GM12891 (cell line): Measurements from ENCODE around the gene CLVS2.

Source experiments
- DNase-seq: peaks from one replicate; pipeline ENCODE4 v3.0.0; 2011; ENCODE audit warnings: low spot score; ENCODE audit not compliant: insufficient read length
- FAIRE-seq: peaks from 2 replicates; lab custom pipeline; 2011; peaks lifted over from hg19 to GRCh38; lab: Jason Lieb, UNC
- PAX5 ChIP-seq: IDR thresholded peaks from 2 replicates; pipeline ENCODE4 v1.6.1; 2011; ENCODE audit warnings: low read length, moderate library complexity, mild to moderate bottlenecking; ENCODE audit not compliant: insufficient read depth, severe bottlenecking
- POLR2A ChIP-seq: IDR thresholded peaks from 2 replicates; pipeline ENCODE4 v1.6.1; 2011; ENCODE audit warnings: low read depth, low read length, control low read depth
- POLR2AphosphoS5 ChIP-seq: IDR thresholded peaks from 2 replicates; pipeline ENCODE4 v1.6.1; 2011; ENCODE audit warnings: low read depth, low read length, control low read depth
- POU2F2 ChIP-seq: IDR thresholded peaks from 2 replicates; pipeline ENCODE4 v1.6.1; 2011; ENCODE audit warnings: low read depth, mild to moderate bottlenecking, control low read depth, low read length, moderate library complexity
- SPI1 ChIP-seq: IDR thresholded peaks from 2 replicates; pipeline ENCODE4 v1.6.1; 2011; ENCODE audit warnings: low read depth, low read length, control low read depth
- TAF1 ChIP-seq: IDR thresholded peaks from 2 replicates; pipeline ENCODE4 v1.6.1; 2011; ENCODE audit warnings: low read depth, low read length, control low read depth

Gene CLVS2

DNA sequence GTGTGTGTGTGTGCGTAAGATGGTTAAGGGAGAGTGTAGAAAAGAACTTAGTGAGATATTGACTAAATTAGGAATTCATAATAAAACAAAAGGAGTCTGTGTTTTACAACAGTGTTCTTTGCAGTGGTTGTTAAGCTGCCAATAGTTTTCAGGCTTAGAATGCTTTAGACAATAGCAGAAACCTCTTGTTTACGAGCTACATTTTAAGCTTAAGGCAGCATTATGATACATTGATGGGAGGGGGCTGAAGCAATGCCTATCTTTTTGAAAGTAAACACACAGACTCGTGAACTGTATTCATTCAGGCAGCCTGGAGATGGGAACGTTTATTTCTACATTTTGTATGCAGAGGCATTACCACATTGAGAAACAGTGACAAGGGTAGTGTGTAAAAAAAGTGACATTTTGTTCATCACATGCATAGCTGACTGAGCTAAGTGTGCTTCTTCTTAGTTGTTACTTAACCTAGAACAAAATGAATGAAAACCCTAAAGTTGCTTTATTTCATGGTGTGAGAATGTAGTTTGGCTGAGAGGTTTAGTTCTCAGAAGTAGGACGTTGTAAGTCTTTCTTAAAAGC, 21.2 kb downstream of the CLVS2 start:
- no peak for DNase-seq
- TF ChIP-seq POU2F2 = no peak
- no peak for TF ChIP-seq TAF1
- TF ChIP-seq POLR2AphosphoS5 = no peak
- no peak for TF ChIP-seq PAX5
- no peak for TF ChIP-seq SPI1
- TF ChIP-seq POLR2A = no peak
- no peak for FAIRE-seq

DNA sequence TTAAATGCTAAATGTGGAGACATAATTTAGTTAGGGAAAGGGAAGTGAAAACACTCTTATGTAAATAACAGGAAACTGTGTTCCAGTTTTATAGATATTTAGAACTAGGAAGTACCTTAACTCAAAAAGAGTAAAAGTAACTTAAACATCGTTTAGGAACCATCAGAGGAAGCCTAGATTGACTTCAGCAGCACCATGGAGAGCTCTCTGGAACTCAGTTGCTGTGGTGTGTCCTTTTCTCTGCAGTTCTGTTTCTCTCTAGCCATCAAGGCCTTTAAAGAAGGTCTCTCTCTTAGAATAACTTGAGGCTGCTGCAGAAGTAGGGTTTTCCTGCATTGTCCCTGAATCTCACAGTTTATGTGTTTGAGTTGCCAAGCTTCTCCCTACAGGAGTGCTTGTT, 26.9 kb downstream of the CLVS2 start:
- DNase-seq (no peak), FAIRE-seq (no peak)
- TF ChIP-seq SPI1 (no peak), POLR2A (no peak), PAX5 (no peak), POLR2AphosphoS5 (no peak), POU2F2 (no peak), TAF1 (no peak)

DNA sequence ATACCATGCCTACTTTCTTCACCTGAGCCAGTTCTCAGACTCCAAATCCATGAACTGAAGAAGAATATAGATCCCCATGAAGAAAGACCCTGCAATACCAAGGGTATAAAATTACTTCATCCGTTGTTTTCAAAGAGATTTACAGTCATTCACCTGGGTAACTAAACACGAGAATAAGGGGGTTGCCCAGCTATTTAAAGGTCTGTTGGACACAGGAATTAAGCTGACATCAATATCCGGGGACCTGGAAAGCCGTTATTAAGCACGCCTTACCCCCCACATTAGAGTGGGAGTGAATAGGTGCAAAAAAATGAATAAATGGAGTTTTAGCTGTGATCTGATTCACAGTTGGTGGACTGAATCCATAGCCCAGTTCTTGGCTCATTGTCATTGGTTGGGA, 28.9 kb downstream of the CLVS2 start:
- FAIRE-seq = no peak
- no peak for DNase-seq
- TF ChIP-seq POLR2AphosphoS5 (no peak), PAX5 (no peak), POLR2A (no peak), POU2F2 (no peak), SPI1 (no peak), TAF1 (no peak)

GRCh38 chr6:123027408-123027807, 31.4 kb downstream of the CLVS2 start:
- FAIRE-seq = no peak
- DNase-seq = no peak
- TF ChIP-seq PAX5 (no peak), POLR2A (no peak), POLR2AphosphoS5 (no peak), TAF1 (no peak), SPI1 (no peak), POU2F2 (no peak)

- TF ChIP-seq PAX5 (no peak), SPI1 (no peak), POLR2AphosphoS5 (no peak)
- no peak for DNase-seq
- no peak for FAIRE-seq
Measured at GRCh38 chr6:123028263-123028662, 32.2 kb downstream of the CLVS2 start.

DNA sequence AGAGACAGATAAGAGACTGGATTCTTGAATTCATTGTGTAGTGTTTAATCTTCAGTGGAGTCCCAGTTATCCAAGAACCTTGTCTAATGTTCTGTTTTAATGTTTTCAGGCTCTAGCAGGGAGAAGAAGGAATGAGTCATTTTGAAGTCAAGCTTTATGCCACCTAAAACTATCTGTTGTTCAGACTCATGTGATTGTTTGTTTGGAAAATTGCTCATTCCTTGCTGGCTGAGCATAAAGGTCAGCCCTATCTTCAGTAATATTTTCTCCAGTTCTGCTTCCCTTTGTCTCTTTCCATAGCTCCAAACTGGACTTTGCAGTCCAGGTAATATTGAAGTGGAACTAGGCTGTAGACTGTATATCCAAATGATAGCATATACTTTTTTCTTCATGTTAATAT, 34.2 kb downstream of the CLVS2 start:
- TF ChIP-seq POU2F2 (no peak), SPI1 (no peak), PAX5 (no peak), POLR2AphosphoS5 (no peak)
- DNase-seq = no peak
- no peak for FAIRE-seq

- TF ChIP-seq POLR2AphosphoS5 (no peak), TAF1 (no peak), SPI1 (no peak), PAX5 (no peak), POLR2A (no peak), POU2F2 (no peak)
- no peak for FAIRE-seq
- no peak for DNase-seq
Measured at GRCh38 chr6:123036648-123037047, 40.6 kb downstream of the CLVS2 start.

GRCh38 chr6:123039431-123039830, 43.4 kb downstream of the CLVS2 start:
- no peak for TF ChIP-seq TAF1
- TF ChIP-seq POLR2A = no peak
- no peak for TF ChIP-seq PAX5
- no peak for TF ChIP-seq SPI1
- no peak for TF ChIP-seq POLR2AphosphoS5
- no peak for TF ChIP-seq POU2F2
- DNase-seq = no peak
- no peak for FAIRE-seq

- FAIRE-seq = no peak
- no peak for DNase-seq
- TF ChIP-seq POLR2A (no peak), TAF1 (no peak), POLR2AphosphoS5 (no peak), PAX5 (no peak), POU2F2 (no peak), SPI1 (no peak)
Measured at GRCh38 chr6:123042401-123042800, 46.4 kb downstream of the CLVS2 start.

GRCh38 chr6:123044341-123044860, 48.4 kb downstream of the CLVS2 start:
- TF ChIP-seq PAX5 (no peak), POLR2AphosphoS5 (no peak), SPI1 (no peak), POLR2A (no peak), TAF1 (no peak), POU2F2 (no peak)
- DNase-seq (no peak), FAIRE-seq (no peak)
